ENCODE measurements around the gene RAD51B.
"Not testable (repeated sequence)": the region's sequence is repeated elsewhere in the genome, so short reads cannot be mapped to it uniquely, and the experiment has no call there.

RAD51B gene

DNA sequence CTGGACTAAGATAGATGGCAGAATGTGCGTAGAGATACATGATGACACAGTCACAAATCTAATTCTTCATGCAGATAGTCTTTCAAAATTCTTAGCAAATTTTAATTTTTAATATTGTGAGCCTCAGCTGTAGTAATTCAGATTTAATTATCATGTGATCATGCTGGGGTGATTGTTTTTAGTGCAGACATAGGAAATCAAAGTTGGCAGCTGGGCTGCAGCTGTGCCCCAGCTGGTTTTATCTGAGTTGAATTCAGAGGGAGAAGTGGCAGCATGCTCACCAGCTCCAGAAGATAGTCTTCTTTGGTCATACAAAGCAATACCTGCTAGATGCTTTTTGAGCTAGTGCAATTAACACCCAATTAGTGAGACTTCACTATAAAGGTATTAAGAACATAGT is 292.9 kb downstream of the RAD51B start:
- no peak for DNase-seq (ENCODE audit: low read depth)
- no peak overlapping the region for H3K4me3 ChIP-seq (ENCODE audit: control insufficient read depth, low read depth, low read length)
- no peak for TF ChIP-seq CTCF (conservative IDR thresholded peaks at IDR 0.05; ENCODE audit: control insufficient read depth, insufficient read depth, low read depth, low read length)

GRCh38 chr14:68113343-68113930 is 293.9 kb downstream of the RAD51B start:
- H3K4me3 ChIP-seq (ENCODE audit: control insufficient read depth, low read depth, low read length) = no peak overlapping the region
- no peak for DNase-seq (ENCODE audit: low read depth)
- no peak for TF ChIP-seq CTCF (conservative IDR thresholded peaks at IDR 0.05; ENCODE audit: control insufficient read depth, insufficient read depth, low read depth, low read length)

- H3K4me3 ChIP-seq (ENCODE audit: control insufficient read depth, low read depth, low read length); DNase-seq (ENCODE audit: low read depth): not testable (repeated sequence)
Observed at GRCh38 chr14:68115952-68116351, 296.4 kb downstream of the RAD51B start.

GRCh38 chr14:68122651-68123050 is 303.1 kb downstream of the RAD51B start:
- no peak for DNase-seq (ENCODE audit: low read depth)
- TF ChIP-seq CTCF (conservative IDR thresholded peaks at IDR 0.05; ENCODE audit: control insufficient read depth, insufficient read depth, low read depth, low read length) = no peak
- no peak overlapping the region for H3K4me3 ChIP-seq (ENCODE audit: control insufficient read depth, low read depth, low read length)

DNA sequence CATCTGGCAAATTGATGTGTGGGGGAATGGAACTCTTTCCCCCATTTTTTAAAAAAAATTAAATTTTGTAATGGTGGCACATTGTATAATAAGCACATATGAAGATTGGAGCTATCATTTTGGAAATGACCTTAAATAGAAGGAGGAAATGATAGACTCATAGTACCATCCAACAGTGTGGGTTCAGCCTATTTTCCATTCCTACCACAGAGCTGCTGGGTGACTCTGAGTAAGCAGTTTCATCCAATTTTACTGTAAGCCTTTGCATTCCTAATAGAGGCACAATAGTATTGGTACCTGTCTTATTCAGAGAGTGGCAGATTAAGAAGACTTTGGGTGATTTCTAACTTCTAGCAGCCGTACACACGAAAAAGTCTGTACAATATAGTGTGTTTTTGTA is 304.5 kb downstream of the RAD51B start:
- no peak for TF ChIP-seq CTCF (conservative IDR thresholded peaks at IDR 0.05; ENCODE audit: control insufficient read depth, insufficient read depth, low read depth, low read length)
- no peak for DNase-seq (ENCODE audit: low read depth)
- no peak overlapping the region for H3K4me3 ChIP-seq (ENCODE audit: control insufficient read depth, low read depth, low read length)

- H3K4me3 ChIP-seq (ENCODE audit: control insufficient read depth, low read depth, low read length) = no peak overlapping the region
- peak; percentile 66 for DNase-seq (ENCODE audit: low read depth)
- no peak for TF ChIP-seq CTCF (conservative IDR thresholded peaks at IDR 0.05; ENCODE audit: control insufficient read depth, insufficient read depth, low read depth, low read length)
Observed at GRCh38 chr14:68124979-68125731, 305.6 kb downstream of the RAD51B start.

GRCh38 chr14:68127166-68127565 is 307.6 kb downstream of the RAD51B start:
- no peak for DNase-seq (ENCODE audit: low read depth)
- TF ChIP-seq CTCF (conservative IDR thresholded peaks at IDR 0.05; ENCODE audit: control insufficient read depth, insufficient read depth, low read depth, low read length) = no peak
- H3K4me3 ChIP-seq (ENCODE audit: control insufficient read depth, low read depth, low read length) = no peak overlapping the region

Data from fibroblast of mammary gland (primary cell).